Sigmoid colon (tissue), 4 donors: ENCODE measurements around the gene AIMP1.

Source experiments
- EP300 ChIP-seq, 4 donors: sonication (generic); formaldehyde crosslinking; IDR thresholded peaks; one replicate each; pipeline ENCODE4 v1.6.1; 2017; ENCODE audit warnings: antibody characterized with exemption in 4 of 4
- TF ChIP-seq, protein P1 (sequence below), 4 experiments: fragments of 450-650 bp in 3 of 4; fragments of 200-600 bp in 1 of 4; IDR thresholded peaks; one replicate each; pipeline ENCODE4 v1.5.1; 2016 to 2019; ENCODE audit warnings: antibody characterized with exemption in 4 of 4, mild to moderate bottlenecking in 3 of 4, moderate library complexity in 2 of 4

DNA sequence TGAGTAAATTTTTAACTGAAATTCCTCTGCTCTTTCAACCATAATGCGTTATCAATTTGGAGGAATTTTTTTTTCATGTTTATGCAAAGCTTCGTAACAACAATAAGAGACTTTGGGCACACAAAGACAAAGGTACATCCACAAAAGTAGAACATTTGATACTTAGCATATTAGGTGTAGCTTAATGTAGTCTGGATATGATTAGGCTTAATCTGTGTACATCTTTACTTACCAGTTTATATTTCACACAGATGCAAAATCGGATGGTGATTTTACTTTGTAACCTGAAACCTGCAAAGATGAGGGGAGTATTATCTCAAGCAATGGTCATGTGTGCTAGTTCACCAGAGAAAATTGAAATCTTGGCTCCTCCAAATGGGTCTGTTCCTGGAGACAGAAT, 20.3 kb downstream of the AIMP1 start:
- TF ChIP-seq, protein P1, sequence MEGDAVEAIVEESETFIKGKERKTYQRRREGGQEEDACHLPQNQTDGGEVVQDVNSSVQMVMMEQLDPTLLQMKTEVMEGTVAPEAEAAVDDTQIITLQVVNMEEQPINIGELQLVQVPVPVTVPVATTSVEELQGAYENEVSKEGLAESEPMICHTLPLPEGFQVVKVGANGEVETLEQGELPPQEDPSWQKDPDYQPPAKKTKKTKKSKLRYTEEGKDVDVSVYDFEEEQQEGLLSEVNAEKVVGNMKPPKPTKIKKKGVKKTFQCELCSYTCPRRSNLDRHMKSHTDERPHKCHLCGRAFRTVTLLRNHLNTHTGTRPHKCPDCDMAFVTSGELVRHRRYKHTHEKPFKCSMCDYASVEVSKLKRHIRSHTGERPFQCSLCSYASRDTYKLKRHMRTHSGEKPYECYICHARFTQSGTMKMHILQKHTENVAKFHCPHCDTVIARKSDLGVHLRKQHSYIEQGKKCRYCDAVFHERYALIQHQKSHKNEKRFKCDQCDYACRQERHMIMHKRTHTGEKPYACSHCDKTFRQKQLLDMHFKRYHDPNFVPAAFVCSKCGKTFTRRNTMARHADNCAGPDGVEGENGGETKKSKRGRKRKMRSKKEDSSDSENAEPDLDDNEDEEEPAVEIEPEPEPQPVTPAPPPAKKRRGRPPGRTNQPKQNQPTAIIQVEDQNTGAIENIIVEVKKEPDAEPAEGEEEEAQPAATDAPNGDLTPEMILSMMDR (IDR thresholded peaks at IDR 0.05), result no peak
- TF ChIP-seq EP300 (IDR thresholded peaks at IDR 0.05), result no peak
